Activated T-cell treated with anti-CD3 and anti-CD28 coated beads, Interleukin-2, amount 50 U/mL, for 72 hours (primary cell): ENCODE results near the gene LAPTM5. TPM values are rescaled to one million over a fixed set of nuclear protein-coding genes. Genes with fewer than 3 reads are reported as not detected.

Source experiments
- ATAC-seq, 2 donors: fragments of 150-1000 bp; cut with Tn5 transposase; replicated peaks in 1 of 2; 2 replicates each; pipeline ENCODE4 v1.10.0; 2021; ENCODE audit warnings: moderate library complexity in 2 of 2, mild to moderate bottlenecking in 1 of 2
- DNase-seq, 2 donors: peaks; one replicate each; pipeline ENCODE4 v3.0.0; 2021 to 2022; ENCODE audit warnings: mixed read lengths in 1 of 2
- H3K27ac Mint-ChIP-seq: one replicate; pipeline ENCODE4 v1.8.0; 2022; ENCODE audit warnings: mild to moderate bottlenecking, moderate library complexity, mixed read lengths
- H3K27me3 Mint-ChIP-seq: one replicate; pipeline ENCODE4 v1.8.0; 2022; ENCODE audit warnings: low read depth, mixed read lengths
- H3K36me3 Mint-ChIP-seq, 2 donors: one replicate each; pipeline ENCODE4 v1.8.0; 2022; ENCODE audit warnings: mixed read lengths in 2 of 2, mild to moderate bottlenecking in 1 of 2; ENCODE audit not compliant: insufficient read depth in 2 of 2
- H3K4me1 Mint-ChIP-seq: one replicate; pipeline ENCODE4 v1.8.0; 2022; ENCODE audit warnings: low read depth, mixed read lengths
- H3K4me3 Mint-ChIP-seq, 2 donors: one replicate each; pipeline ENCODE4 v1.8.0; 2022; ENCODE audit warnings: mild to moderate bottlenecking in 2 of 2, mixed read lengths in 2 of 2, moderate library complexity in 2 of 2
- H3K9me3 Mint-ChIP-seq, 2 donors: one replicate each; pipeline ENCODE4 v1.8.0; 2022; ENCODE audit warnings: mixed read lengths in 2 of 2
- total RNA-seq, 2 donors: library from RNA; stranded (reverse); gene quantifications; one replicate each; pipeline ENCODE4 v1.2.3, GENCODE V29; 2022

Gene LAPTM5
- total RNA-seq, 2 donors from 2014 or later = 220 to 281 TPM

GRCh38 chr1:30737357-30738039 lies 20.1 kb downstream of the LAPTM5 start:
- Mint-ChIP-seq H3K36me3 (peaks cover 19 to 53% of the 10 kb centered on the region in 2 donors), H3K4me1 (peaks cover 50% of the 10 kb centered on the region), H3K27me3 (no peaks in the 10 kb centered on the region), H3K4me3 (no peak overlapping the region), H3K9me3 (no peaks in the 10 kb centered on the region), H3K27ac (no peak overlapping the region)
- no peak for ATAC-seq
- no peak for DNase-seq

GRCh38 chr1:30735668-30736498 lies 21.7 kb downstream of the LAPTM5 start:
- H3K4me3 Mint-ChIP-seq = no peak overlapping the region
- peaks cover 48% of the 10 kb centered on the region for H3K4me1 Mint-ChIP-seq
- no peaks in the 10 kb centered on the region for H3K27me3 Mint-ChIP-seq
- H3K27ac Mint-ChIP-seq = peak overlapping the region; percentile 67
- no peaks in the 10 kb centered on the region for H3K9me3 Mint-ChIP-seq
- H3K36me3 Mint-ChIP-seq = peaks cover 16 to 46% of the 10 kb centered on the region in 2 donors
- DNase-seq = no peak
- no peak for ATAC-seq

GRCh38 chr1:30735124-30735523 lies 22.4 kb downstream of the LAPTM5 start:
- Mint-ChIP-seq H3K27me3 (no peaks in the 10 kb centered on the region), H3K9me3 (no peaks in the 10 kb centered on the region), H3K4me3 (no peak overlapping the region), H3K4me1 (peaks cover 43% of the 10 kb centered on the region), H3K36me3 (peaks cover 16 to 40% of the 10 kb centered on the region in 2 donors), H3K27ac (no peak overlapping the region)
- DNase-seq = no peak
- ATAC-seq = no peak

GRCh38 chr1:30734580-30734979 lies 23.0 kb downstream of the LAPTM5 start:
- no peaks in the 10 kb centered on the region for H3K9me3 Mint-ChIP-seq
- H3K36me3 Mint-ChIP-seq = peaks cover 14 to 38% of the 10 kb centered on the region in 2 donors
- H3K4me1 Mint-ChIP-seq = peaks cover 37% of the 10 kb centered on the region
- H3K27ac Mint-ChIP-seq = peak overlapping the region; percentile 9
- H3K4me3 Mint-ChIP-seq = no peak overlapping the region
- DNase-seq (no peak), ATAC-seq (no peak)
- no peaks in the 10 kb centered on the region for H3K27me3 Mint-ChIP-seq

- H3K9me3 Mint-ChIP-seq = no peaks in the 10 kb centered on the region
- DNase-seq = no peak
- H3K4me1 Mint-ChIP-seq = peaks cover 33% of the 10 kb centered on the region
- no peak overlapping the region for H3K4me3 Mint-ChIP-seq
- no peak overlapping the region for H3K27ac Mint-ChIP-seq
- no peaks in the 10 kb centered on the region for H3K27me3 Mint-ChIP-seq
- H3K36me3 Mint-ChIP-seq = peaks cover 12 to 38% of the 10 kb centered on the region in 2 donors
- ATAC-seq = no peak
Measured at GRCh38 chr1:30734106-30734505, 23.5 kb downstream of the LAPTM5 start.

- DNase-seq (no peak), ATAC-seq (no peak)
- peaks cover 7 to 33% of the 10 kb centered on the region in 2 donors for H3K36me3 Mint-ChIP-seq
- H3K4me3 Mint-ChIP-seq = no peak overlapping the region
- H3K27ac Mint-ChIP-seq = no peak overlapping the region
- H3K9me3 Mint-ChIP-seq = no peaks in the 10 kb centered on the region
- H3K27me3 Mint-ChIP-seq = no peaks in the 10 kb centered on the region
- peaks cover 27% of the 10 kb centered on the region for H3K4me1 Mint-ChIP-seq
Measured at GRCh38 chr1:30733493-30733892, 24.1 kb downstream of the LAPTM5 start.

- ATAC-seq = peak; percentile 14 to 22
- Mint-ChIP-seq H3K36me3 (peaks cover 4 to 30% of the 10 kb centered on the region in 2 donors), H3K4me3 (no peak overlapping the region), H3K9me3 (no peaks in the 10 kb centered on the region), H3K4me1 (peaks cover 21% of the 10 kb centered on the region), H3K27me3 (no peaks in the 10 kb centered on the region), H3K27ac (peak overlapping the region; percentile 61)
- DNase-seq = no peak
Measured at GRCh38 chr1:30732277-30732996, 25.1 kb downstream of the LAPTM5 start.

GRCh38 chr1:30731806-30732276 lies 25.7 kb downstream of the LAPTM5 start:
- H3K36me3 Mint-ChIP-seq = peaks cover 4 to 27% of the 10 kb centered on the region in 2 donors
- peaks cover 23% of the 10 kb centered on the region for H3K4me1 Mint-ChIP-seq
- peak overlapping the region; percentile 47 for H3K27ac Mint-ChIP-seq
- no peaks in the 10 kb centered on the region for H3K9me3 Mint-ChIP-seq
- H3K27me3 Mint-ChIP-seq = no peaks in the 10 kb centered on the region
- no peak overlapping the region for H3K4me3 Mint-ChIP-seq
- DNase-seq (no peak), ATAC-seq (peak; percentile 47 to 62)

GRCh38 chr1:30731109-30731805 lies 26.3 kb downstream of the LAPTM5 start:
- peak overlapping the region; percentile 35 for H3K27ac Mint-ChIP-seq
- H3K36me3 Mint-ChIP-seq = peaks cover 4 to 24% of the 10 kb centered on the region in 2 donors
- no peak overlapping the region for H3K4me3 Mint-ChIP-seq
- H3K9me3 Mint-ChIP-seq = no peaks in the 10 kb centered on the region
- peak in 1 of 2 donors; percentile 43 for ATAC-seq
- no peak for DNase-seq
- H3K27me3 Mint-ChIP-seq = no peaks in the 10 kb centered on the region
- H3K4me1 Mint-ChIP-seq = peaks cover 23% of the 10 kb centered on the region

GRCh38 chr1:30730346-30731108 lies 27.0 kb downstream of the LAPTM5 start:
- Mint-ChIP-seq H3K27ac (no peak overlapping the region), H3K9me3 (no peaks in the 10 kb centered on the region), H3K4me3 (no peak overlapping the region), H3K27me3 (no peaks in the 10 kb centered on the region), H3K4me1 (peaks cover 23% of the 10 kb centered on the region), H3K36me3 (peaks cover 4 to 18% of the 10 kb centered on the region in 2 donors)
- ATAC-seq = no peak
- no peak for DNase-seq

GRCh38 chr1:30729901-30730300 lies 27.7 kb downstream of the LAPTM5 start:
- no peaks in the 10 kb centered on the region for H3K9me3 Mint-ChIP-seq
- H3K4me1 Mint-ChIP-seq = peaks cover 23% of the 10 kb centered on the region
- DNase-seq = no peak
- no peak overlapping the region for H3K27ac Mint-ChIP-seq
- H3K4me3 Mint-ChIP-seq = no peak overlapping the region
- H3K27me3 Mint-ChIP-seq = no peaks in the 10 kb centered on the region
- H3K36me3 Mint-ChIP-seq = peaks cover 4 to 16% of the 10 kb centered on the region in 2 donors
- no peak for ATAC-seq
